NCI-H748 treated with DMSO at 0.1 percent for 48 hours (cell line): ENCODE results near the gene GLIS2.
"Not testable (repeated sequence)": the region's sequence is repeated elsewhere in the genome, so short reads cannot be mapped to it uniquely, and the experiment has no call there.

ENCODE experiments used
- DNase-seq: peaks from one replicate; lab custom pipeline; 2025; lab: John Stamatoyannopoulos, UW

GLIS2 gene

GRCh38 chr16:4320571-4321137, 4.8 kb downstream of the GLIS2 start:
- DNase-seq, result no peak

DNA sequence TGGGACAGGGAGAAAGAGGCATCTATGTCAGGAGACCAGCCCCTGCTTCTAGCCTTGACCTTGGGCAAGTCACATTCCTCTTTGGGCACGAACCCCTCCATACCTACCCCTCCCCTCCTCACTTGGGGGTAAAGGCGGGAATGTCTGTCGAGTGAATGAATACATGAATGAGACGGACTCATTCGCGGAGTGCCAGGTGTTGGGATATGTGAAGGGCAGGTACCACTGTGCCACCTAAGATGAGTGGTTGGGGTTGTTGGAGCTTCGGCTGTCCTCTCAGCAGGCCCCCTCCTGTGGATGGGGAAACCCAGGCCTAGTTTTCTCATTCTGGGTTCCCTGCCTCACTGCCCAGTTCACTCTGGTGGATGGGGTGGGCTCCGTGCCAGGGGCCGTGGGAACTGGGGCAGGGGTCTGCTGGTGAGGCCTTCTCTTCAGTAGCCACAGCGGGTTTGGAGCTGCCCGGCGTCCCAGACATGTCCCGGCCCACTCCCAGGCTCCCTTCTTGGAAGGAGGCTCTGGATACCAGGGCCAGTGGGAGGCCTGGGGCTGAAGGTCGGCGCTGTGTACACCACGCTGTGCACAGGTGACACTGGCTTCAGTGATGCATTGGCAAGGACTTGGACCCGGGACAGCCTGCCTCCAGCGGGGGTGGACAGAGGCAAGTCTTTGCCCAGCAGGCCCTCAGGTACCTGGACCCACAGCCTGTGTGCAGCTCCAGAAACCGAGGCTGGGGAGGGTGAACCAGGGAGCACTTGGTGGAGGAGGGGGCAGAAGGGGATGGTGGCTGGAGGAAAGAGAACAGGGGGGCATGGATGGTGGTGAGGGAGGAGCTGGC, 5.6 kb downstream of the GLIS2 start:
- DNase-seq, result no peak

GRCh38 chr16:4322121-4323052, 6.5 kb downstream of the GLIS2 start:
- no peak for DNase-seq

DNA sequence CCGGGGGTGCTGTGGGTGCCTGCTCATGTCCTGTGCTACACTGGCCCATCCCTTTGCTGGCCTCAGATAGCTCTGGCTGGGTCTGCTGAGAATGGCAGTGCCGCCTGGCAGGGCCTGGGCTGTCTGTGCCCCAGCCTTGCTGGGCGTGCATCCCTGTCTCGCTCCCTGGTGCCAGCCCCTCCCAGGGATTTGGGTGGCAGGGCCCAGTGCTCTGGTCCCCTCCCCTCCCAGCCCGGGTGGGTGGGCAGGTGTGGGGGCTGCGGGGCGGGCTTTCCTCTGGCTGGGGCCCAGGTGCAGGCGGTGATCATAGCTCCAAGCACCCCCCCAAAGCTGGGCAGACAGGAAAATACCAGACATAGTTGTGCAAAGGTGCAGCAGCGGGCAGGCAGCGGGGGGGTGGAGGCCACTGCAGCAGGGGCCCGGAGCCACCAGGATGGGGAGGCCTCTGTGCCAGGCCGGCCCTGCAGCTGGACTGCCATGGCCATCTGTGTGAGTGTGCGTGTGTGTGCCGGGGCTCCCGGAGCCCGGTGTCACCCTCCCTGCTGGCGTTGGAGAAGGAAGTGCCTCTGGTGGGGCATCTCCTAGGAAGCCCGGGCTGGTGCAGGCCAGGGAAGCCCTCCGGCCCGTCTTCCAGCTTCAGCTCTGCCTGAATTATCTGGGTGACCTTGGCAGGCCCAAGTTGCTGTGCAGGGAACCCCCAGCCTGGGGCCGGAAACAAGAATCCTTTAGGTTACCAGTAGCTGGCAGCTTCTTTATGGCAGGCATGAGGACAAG, 7.4 kb downstream of the GLIS2 start:
- DNase-seq, result no peak

DNA sequence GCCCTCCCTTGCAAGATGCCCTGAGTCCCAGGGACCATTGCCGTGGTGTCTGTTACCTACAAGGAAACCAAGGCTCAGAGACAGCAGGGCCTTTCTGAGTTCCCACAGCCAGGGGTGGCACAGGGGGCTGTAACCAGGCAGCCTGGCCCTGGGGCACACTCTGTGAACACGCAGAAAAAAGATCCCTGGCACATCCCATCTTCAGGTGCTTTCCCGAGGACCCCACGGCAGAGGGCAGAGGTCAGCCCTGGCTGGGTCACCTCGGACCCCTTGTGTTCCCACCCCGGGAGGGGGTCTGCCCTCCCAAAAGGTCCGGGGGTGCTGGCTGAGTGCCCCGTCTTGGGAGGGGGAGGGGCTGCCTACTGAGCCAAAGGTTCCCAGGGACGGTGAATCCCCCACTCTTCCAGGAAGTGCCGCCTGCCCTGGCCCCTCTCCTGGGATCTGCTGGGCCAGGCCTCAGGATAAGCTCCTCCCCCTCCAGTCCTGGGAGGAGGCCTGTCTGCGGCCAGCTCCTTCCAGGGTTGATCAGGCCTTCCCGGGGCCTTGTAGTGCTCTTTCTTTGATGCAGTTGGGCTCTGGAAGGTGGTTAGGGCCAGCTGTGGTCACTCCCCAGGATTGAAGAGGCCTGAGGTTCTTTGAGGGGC, 8.1 kb downstream of the GLIS2 start:
- DNase-seq, result no peak

- no peak for DNase-seq
These were observed 8.8 kb downstream of the GLIS2 start for GRCh38 chr16:4324492-4325252.

GRCh38 chr16:4325253-4325758, 9.4 kb downstream of the GLIS2 start:
- DNase-seq, result no peak

GRCh38 chr16:4327386-4328045, 11.6 kb downstream of the GLIS2 start:
- no peak for DNase-seq

- DNase-seq, result no peak
These were observed 12.3 kb downstream of the GLIS2 start for GRCh38 chr16:4328046-4328781.

GRCh38 chr16:4328782-4329775, 13.2 kb downstream of the GLIS2 start:
- DNase-seq, result no peak

GRCh38 chr16:4330277-4330874, 14.5 kb downstream of the GLIS2 start:
- no peak for DNase-seq

GRCh38 chr16:4332083-4332482, 16.2 kb downstream of the GLIS2 start:
- DNase-seq, result no peak

DNA sequence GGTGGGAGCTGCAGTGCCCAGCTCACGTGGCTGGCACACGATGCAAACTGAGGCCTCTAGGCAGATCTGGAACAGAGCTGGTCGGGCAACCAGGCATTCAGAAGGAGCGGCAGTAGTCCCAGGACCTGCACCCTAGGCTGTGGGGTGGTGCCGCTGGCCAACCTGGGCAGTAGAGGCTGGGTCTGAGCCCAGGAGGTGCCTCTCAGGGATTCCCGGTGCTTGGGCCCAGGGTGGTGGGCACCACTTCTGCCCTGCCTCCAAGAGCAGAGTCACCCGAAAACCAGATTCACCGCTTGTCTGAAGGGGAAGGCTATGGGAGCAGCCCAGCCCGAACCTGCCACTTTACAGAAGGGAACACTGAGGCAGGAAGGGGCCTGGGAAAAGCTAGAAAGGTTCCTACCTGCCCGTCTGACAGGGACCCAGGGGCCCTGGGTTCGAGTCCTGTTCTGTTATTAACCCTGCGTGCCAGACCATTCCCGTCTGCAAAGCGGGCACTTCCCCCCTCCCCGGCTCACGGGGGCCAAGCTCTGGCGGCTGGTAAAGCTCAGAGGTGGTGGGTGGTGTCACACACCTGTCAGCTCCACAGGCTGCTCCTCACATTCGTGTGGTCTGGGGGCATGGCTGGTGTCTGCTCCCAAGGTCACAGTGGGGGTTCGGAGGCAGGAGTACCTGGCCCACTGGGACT, 16.9 kb downstream of the GLIS2 start:
- DNase-seq, result no peak

GRCh38 chr16:4333308-4333638, 17.4 kb downstream of the GLIS2 start:
- DNase-seq, result no peak

DNA sequence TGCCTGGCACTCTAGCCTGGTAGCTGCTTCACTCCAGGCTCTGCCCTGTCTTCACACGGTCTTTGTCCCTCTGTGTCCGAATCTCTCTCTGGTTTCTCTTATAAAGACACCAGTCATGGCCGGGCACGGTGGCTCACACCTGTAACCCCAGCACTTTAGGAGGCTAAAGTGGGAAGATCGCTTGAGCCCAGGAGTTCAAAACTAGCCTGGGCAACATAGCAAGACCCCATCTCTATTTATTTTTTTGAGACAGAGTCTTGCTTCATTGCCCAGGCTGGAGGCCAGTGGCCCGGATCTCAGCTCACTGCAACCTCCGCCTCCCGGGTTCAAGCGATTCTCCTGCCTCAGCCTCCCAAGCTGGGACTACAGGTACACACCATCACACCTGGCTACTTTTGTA, 17.8 kb downstream of the GLIS2 start:
- DNase-seq, result not testable (repeated sequence)

DNA sequence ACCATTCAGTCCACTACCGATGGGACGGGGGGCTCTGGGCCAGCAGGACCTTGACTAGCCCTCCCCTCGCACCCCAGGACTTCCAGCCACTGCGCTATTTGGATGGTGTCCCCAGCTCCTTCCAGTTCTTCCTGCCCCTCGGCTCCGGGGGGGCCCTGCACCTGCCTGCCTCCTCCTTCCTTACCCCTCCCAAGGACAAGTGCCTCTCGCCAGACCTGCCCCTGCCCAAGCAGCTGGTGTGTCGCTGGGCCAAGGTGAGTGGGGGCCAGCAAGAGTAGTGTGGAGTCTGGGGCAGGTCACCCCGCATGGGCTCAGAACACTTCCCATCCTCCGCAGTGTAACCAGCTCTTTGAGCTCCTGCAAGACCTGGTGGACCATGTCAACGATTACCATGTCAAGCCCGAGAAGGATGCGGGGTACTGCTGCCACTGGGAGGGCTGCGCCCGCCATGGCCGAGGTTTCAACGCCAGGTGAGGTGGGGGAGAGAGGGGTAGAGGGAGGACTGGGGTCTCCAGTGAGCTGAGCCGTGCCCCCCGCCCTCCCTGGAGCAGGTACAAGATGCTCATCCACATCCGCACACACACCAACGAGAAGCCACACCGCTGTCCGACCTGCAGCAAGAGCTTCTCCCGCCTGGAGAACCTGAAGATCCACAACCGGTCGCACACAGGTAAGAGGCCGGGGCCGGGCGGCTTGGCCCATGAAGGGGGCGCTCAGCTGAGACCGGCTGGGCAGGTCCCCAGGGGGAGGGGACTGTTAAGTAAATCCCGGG, 19.0 kb downstream of the GLIS2 start:
- DNase-seq, result no peak
